Epidermal melanocyte (primary cell): ENCODE data around the gene SUCLG2.
"Not testable (repeated sequence)": the region's sequence is repeated elsewhere in the genome, so short reads cannot be mapped to it uniquely, and the experiment has no call there.

Experiments
- DNase-seq: peaks from one replicate; pipeline ENCODE4 v3.0.0; 2011; ENCODE audit warnings: low spot score; ENCODE audit not compliant: insufficient read length

The SUCLG2 gene

GRCh38 chr3:67610458-67610857, 44.0 kb downstream of the SUCLG2 start:
- DNase-seq: no peak

DNA sequence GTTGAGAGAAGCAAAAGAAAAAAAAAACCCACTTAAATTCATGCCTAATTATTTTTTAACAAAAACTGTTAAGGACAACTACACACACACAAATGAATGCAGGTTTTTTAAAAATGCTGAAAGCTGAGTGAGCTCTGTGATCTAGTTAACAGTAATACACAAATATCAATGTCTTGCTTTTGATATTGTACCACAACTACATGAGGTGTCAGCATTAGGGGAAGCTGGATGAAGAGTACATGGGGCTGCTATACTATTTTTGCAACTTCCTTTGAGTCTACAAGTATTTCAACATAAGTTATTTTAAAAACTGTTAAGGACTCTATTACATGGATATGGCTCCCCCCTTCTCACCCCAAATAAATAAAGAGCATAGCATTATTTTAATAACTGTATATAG, 44.7 kb downstream of the SUCLG2 start:
- no peak for DNase-seq

GRCh38 chr3:67608034-67608433, 46.4 kb downstream of the SUCLG2 start:
- no peak for DNase-seq

- no peak for DNase-seq
Measured at GRCh38 chr3:67605377-67605776, 49.0 kb downstream of the SUCLG2 start.

DNA sequence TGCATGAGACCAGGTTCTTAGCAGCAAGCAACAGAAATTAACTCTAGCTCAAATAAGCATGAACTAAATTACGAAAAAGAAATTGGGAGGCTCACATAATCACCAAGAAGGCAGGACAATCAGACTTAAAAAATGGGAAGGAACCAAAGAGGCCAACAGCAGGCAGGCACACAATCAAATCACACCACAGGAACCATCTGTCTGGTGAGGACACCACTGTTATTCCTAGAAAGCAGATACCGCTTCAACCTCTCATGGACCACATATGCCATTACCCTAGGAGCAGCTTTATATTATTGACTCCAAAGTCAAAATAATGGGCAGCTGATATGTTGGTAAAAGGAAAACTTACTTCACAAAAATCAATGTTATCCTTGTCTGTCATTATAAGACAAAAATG, 51.6 kb downstream of the SUCLG2 start:
- DNase-seq: no peak

DNA sequence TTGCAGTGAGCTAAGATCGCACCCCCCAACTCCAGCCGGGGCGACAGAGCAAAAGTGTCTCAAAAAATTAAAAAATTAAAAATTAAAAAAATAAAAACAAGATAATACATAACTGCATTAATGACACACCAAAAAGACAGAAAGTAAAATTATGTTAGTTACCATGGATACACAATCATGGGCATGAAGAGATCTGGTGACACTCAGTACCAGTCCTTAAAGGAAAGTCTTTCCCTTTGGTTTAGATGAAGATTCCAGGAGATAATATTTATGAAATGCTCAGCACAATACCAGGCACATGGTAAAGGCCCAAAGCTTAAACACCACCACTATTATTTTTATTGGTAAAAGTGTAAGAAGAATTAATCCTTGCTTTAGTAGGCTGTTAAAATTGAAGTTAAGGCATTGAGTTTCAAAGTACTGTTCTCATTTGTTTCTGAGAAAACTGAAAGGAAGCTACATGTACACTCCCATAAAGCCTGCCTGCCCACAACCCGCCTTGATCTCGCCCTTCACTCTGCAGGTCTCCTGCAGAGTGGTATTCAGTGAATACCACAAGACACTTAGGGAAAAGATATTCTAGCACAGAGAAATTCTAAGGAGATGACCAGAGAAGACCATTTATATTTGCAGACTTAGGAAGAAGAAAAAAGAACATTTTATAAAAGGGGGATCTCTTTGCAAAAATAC, 52.3 kb downstream of the SUCLG2 start:
- DNase-seq: no peak

- no peak for DNase-seq
Measured at GRCh38 chr3:67601385-67601784, 53.0 kb downstream of the SUCLG2 start.

DNA sequence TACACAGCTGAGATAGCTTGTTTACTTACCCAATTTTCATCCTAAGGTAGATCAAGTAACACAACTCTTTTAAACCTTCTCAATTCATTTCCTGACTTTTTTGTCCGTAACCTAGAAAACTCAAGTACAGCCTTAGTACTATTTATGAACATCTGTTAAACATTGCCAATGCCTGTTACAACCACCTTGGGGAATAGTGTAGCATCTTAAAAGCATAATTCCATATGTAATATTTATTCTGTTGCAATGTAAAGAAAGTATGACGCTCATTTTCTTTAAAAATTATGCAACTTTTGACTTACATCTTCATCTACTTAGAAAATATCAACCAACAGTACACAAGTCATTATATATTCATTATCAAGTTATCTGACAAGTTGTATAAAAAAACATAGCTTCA, 54.6 kb downstream of the SUCLG2 start:
- no peak for DNase-seq

DNA sequence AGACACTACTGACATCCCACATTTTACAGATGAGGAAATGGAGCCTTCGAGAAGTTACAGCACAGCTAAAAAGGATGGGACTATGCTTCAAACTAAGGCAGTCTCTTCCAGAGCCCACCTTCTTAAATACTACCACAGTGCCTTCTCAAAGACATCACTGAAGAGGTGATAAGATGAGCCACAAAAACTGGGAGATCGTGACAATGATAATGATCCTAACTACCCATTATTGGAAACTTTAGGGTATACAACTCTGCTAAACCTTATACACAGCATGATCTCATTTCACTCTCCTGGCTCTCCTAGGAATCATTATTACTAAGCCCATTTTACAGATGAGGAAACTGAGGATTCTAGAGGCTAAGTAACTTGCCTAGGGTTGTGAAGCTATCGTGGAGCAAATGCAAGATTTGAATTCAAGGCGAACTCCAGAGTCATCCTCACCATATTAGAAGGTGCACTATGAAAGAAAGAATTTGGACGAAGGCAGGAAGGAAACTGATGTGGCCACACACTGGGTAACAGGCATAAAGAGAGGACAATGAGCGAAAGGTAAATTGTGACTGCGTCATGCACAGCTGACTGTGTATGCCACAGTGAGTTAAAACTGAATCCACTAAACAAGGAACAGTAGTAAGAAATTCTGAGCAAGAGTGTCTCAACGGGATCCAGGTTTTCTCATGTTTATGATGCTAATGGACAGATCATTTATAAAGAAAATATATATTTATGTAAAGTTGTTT, 55.4 kb downstream of the SUCLG2 start:
- no peak for DNase-seq

- DNase-seq: no peak
Measured at GRCh38 chr3:67595424-67595823, 59.0 kb downstream of the SUCLG2 start.

- DNase-seq: no peak
Measured at GRCh38 chr3:67593761-67594234, 60.6 kb downstream of the SUCLG2 start.

DNA sequence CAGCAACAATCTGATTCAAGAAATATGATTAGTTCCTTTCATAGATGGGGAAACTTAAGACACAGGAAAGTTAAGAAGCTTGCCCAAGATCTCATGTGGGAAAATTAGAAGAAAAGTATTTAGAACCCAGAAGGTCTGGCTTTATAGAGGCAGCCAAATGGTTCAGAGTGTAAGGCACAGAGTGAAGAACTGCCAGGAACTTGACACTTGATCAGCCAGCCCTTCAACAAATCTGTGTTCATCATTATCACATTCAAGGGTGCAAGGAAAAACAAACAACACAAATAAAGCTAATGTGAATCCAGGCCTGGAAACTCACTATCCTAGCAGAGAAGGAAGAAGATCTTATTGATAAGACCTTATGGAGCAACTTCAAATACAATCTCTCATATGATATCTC, 62.4 kb downstream of the SUCLG2 start:
- no peak for DNase-seq

- no peak for DNase-seq
Measured at GRCh38 chr3:67587811-67588210, 66.6 kb downstream of the SUCLG2 start.

GRCh38 chr3:67587301-67587700, 67.1 kb downstream of the SUCLG2 start:
- DNase-seq: no peak

GRCh38 chr3:67584608-67585007, 69.8 kb downstream of the SUCLG2 start:
- not testable (repeated sequence) for DNase-seq

- no peak for DNase-seq
Measured at GRCh38 chr3:67580430-67581000, 73.9 kb downstream of the SUCLG2 start.

DNA sequence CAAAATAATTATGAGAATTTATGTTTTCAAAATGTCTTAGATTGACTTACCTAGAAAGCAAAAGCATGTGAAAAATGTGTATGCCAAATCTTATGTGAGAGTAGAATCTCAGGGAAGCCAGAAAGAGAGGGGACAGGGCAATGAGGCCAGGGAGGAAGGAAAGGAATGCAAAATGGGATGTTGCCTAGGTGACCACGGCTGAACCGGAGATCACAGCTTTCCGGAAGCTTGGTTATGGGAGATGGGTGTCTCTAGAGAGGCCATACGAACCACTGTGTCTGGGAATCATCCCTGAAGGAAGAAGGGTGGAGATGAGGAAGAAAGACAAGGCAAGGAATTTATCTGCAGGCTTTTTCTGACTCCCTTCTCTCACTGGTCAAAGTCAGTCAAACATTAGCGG, 76.0 kb downstream of the SUCLG2 start:
- DNase-seq: no peak

DNA sequence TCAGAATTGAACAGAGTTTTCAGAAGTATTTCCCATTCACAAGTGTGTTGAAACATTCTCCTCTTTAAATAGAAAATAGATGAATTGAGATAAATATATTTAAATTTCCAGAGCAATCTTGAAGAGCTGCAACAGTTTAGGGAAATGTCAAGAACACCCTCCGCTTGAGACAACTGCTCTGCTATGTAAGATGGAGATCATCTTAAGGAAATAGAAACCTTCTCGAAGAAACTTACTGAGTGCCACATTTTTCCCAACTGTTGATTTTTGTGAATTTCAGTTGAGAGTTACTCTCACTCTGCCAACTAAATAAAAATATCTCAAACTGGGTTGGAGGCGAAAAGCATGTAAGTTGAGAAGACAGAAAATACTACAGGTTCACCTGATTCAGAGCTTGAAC, 78.0 kb downstream of the SUCLG2 start:
- no peak for DNase-seq

- no peak for DNase-seq
Measured at GRCh38 chr3:67569324-67569723, 85.1 kb downstream of the SUCLG2 start.

GRCh38 chr3:67567893-67568292, 86.5 kb downstream of the SUCLG2 start:
- DNase-seq: no peak

DNA sequence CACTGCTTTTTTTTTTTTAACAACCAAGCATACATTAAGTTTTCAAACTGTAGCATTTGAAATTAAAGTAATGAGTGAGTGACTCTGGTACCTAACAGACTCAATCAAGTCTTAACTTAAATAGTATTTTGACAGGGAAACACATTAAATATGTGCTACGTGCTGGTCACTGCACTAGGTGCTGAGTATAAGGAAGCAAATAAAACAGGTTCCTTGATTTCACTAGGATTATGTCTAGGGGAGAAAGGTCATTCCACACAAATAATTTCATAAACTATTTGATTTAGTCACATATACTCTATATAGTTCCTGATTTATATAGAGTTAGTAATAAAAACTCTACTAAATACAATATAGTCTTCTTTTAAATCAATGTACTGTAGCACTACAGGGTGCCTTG, 89.4 kb downstream of the SUCLG2 start:
- DNase-seq: no peak

DNA sequence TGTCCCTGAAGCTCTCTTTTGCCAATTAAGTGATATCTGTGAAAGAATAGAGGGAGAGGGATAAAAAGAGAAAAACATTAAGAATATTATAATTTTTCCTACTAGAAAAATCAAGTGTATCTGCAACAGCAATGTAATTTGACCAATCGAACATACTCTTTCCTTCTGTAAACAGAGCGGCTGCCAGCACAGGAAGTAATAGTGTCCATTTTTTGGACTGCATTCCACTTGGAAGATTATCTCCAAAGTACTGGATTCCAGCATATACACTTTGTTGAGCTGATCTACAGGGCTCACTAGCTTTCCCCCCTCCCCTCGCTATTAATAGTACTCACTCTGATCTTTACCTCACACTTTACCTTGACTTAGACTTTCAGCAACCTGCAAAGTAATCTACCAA, 90.4 kb downstream of the SUCLG2 start:
- no peak for DNase-seq
